ENCODE data around the gene CEACAM3. TPM values are rescaled to one million over a fixed set of nuclear protein-coding genes. Genes with fewer than 3 reads are reported as not detected.

CEACAM3 gene
- total and polyA plus RNA-seq, 2 of the 8 experiments (the other 6 are each of a cell fraction or from before 2014, with no cell fraction given): not detected

GRCh38 chr19:41746593-41747227, 49.7 kb upstream of the CEACAM3 start:
- H3K9me3 ChIP-seq (ENCODE audit: insufficient read depth in 2 of 2, low read depth in 1 of 2, low read length in 1 of 2): peaks cover 33 to 82% of the 10 kb centered on the region in 2 experiments
- no peaks in the 10 kb centered on the region for H3K36me3 ChIP-seq (ENCODE audit: control insufficient read depth in 2 of 4, insufficient read depth in 4 of 4, low read length in 3 of 4)
- POLR2A ChIA-PET (ENCODE audit: partially characterized antibody): no interaction called here
- H3K56ac ChIP-seq (replicated peaks; ENCODE audit: insufficient read length, low read depth, low read length): no peak overlapping the region
- no peaks in the 10 kb centered on the region for H3K23me2 ChIP-seq (ENCODE audit: low read depth, low read length)
- H3K79me2 ChIP-seq (ENCODE audit: control insufficient read depth in 1 of 2, insufficient read depth in 2 of 2, low read length in 2 of 2): no peaks in the 10 kb centered on the region
- H2BK15ac ChIP-seq (ENCODE audit: low read length): no peak overlapping the region
- no peak overlapping the region for H2AK5ac ChIP-seq (ENCODE audit: low read depth, low read length)
- H2BK120ac ChIP-seq (replicated peaks; ENCODE audit: low read depth, low read length): no peak overlapping the region
- no peak overlapping the region for H2AFZ ChIP-seq (ENCODE audit: low read length)
- 64% methylated on average over 11 of the region's 11 CpGs; no CpG with 5 or more reads in 1 of the 2 experiments for WGBS, 2 experiments (ENCODE audit: extremely low coverage in 1 of 2, insufficient coverage in 1 of 2, insufficient read length in 1 of 2, insufficient replicate concordance in 2 of 2, low coverage in 1 of 2, low lambda C conversion rate in 2 of 2, missing lambda C conversion rate in 1 of 2)
- no peak overlapping the region for H4K8ac ChIP-seq (ENCODE audit: extremely low read depth, insufficient read depth, low read length)
- no peak overlapping the region for H3K14ac ChIP-seq (ENCODE audit: insufficient read length)
- H4K5ac ChIP-seq (ENCODE audit: insufficient read length, low read depth, low read length): no peak overlapping the region
- H4K20me1 ChIP-seq (replicated peaks in 1 of 2; ENCODE audit: control insufficient read depth in 1 of 2, insufficient read depth in 2 of 2, low read length in 2 of 2): no peaks in the 10 kb centered on the region
- H3K4me3 ChIP-seq (ENCODE audit: extremely low read depth in 1 of 4, insufficient read depth in 2 of 4, low read depth in 3 of 4, low read length in 4 of 4): no peak overlapping the region
- H3K23ac ChIP-seq (ENCODE audit: insufficient read length): no peak overlapping the region
- no peak overlapping the region for H3K4ac ChIP-seq (replicated peaks; ENCODE audit: insufficient read length, low read depth, low read length)
- DNase-seq (ENCODE audit: low read depth in 1 of 2, low spot score in 2 of 2) (peak in 1 of 2 experiments; percentile 46), FAIRE-seq (no peak)
- H2BK20ac ChIP-seq (ENCODE audit: low read length): no peak overlapping the region
- TF ChIP-seq RAD21 (IDR thresholded peaks at IDR 0.05 in 1 of 2, conservative IDR thresholded peaks at IDR 0.05 in 1 of 2; ENCODE audit: low read depth in 2 of 2, low read length in 2 of 2): peak; percentile 43 to 49
- TF ChIP-seq CTCF (IDR thresholded peaks at IDR 0.05; ENCODE audit: control extremely low read depth in 1 of 3, insufficient read depth in 1 of 3, low read depth in 1 of 3, low read length in 3 of 3): peak; percentile 17 to 38 (median 26); a peak in 3 of 4 replicates
- TF ChIP-seq BRCA1 (IDR thresholded peaks at IDR 0.05; ENCODE audit: low read depth, low read length): no peak
- no peaks in the 10 kb centered on the region for H3K27me3 ChIP-seq (replicated peaks in 1 of 4; ENCODE audit: control insufficient read depth in 3 of 4, extremely low read depth in 1 of 4, insufficient read depth in 3 of 4, low read length in 3 of 4)
- no peaks in the 10 kb centered on the region for H3K79me1 ChIP-seq (ENCODE audit: low read depth, low read length)
- H3K27ac ChIP-seq (ENCODE audit: low read depth, low read length): no peak overlapping the region
- no peak overlapping the region for H4K91ac ChIP-seq (replicated peaks; ENCODE audit: insufficient read length, low read length)
- H3K4me1 ChIP-seq (replicated peaks in 1 of 4; ENCODE audit: control insufficient read depth in 3 of 4, insufficient read depth in 4 of 4, low read length in 3 of 4): no peaks in the 10 kb centered on the region
- H2BK12ac ChIP-seq (ENCODE audit: low read depth, low read length): no peak overlapping the region
- no peak overlapping the region for H3K4me2 ChIP-seq (ENCODE audit: insufficient read depth in 1 of 2, low read depth in 2 of 2, low read length in 2 of 2)
- CTCF ChIA-PET (ENCODE audit: partially characterized antibody): interaction anchor here (0.8 to 1.1 kb wide), 2 partner anchors 8 to 105 kb away, joined by 3 read pairs; no protein-coding TSS in a partner anchor
- no peak overlapping the region for H3K9ac ChIP-seq (replicated peaks in 1 of 4; ENCODE audit: extremely low read depth in 1 of 4, low read depth in 3 of 4, low read length in 3 of 4)
- H3K18ac ChIP-seq (ENCODE audit: extremely low read depth, low read length): no peak overlapping the region
- no peak overlapping the region for H2BK5ac ChIP-seq (ENCODE audit: low read depth, low read length)

Data from H1 (cell line).